ENCODE measurements around the gene FKBP1A. TPM values are rescaled to one million over a fixed set of nuclear protein-coding genes. Genes with fewer than 3 reads are reported as not detected.

FKBP1A gene
- total and polyA plus RNA-seq, 10 of the 15 experiments (the other 5 are each of a cell fraction or from before 2014, with no cell fraction given): 103 to 687 (median 254) TPM

DNA sequence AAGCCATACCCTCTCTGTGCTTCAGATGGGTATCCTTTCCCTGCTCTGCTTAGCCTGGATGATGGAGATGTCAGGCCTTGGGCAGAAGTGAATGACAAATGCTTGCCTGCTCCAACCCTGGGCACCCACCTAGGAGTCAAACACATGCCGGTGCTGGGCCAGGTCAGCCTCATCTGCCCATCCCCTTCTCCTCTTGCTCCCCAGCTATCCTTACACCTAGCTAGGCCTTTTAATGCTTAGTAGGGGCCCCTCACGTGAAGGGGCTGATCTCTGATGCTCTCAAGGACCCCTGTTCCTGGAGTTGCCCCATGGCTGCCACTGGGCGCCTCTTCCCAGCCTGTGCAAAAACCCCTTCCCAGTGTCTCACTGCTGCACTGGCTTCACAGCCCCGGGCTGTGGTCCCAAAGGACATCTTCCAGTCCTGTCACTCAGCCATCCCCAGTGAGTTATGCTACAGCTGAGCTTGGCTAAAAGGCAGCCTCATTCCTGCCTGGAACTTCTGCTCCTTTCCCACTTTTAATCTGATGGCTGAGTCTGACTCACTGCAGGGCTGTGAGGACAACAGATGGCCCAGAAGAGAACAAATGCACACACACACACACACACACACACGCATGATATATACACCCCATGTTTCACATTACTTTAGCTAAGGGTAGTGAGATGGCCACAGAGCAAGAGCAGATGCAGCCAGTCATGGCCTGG, 51.1 kb downstream of the FKBP1A start:
- Histone ChIP-seq H4K20me1 (ENCODE audit: control insufficient read depth, insufficient read depth) (no peaks in the 10 kb centered on the region; the same call in 1 of the 2 replicates), H2AFZ (ENCODE audit: control insufficient read depth, low read depth, low read length) (no peak overlapping the region), H3K27me3 (replicated peaks in 1 of 2; ENCODE audit: control insufficient read depth in 2 of 2, insufficient read depth in 2 of 2, low read length in 1 of 2) (no peaks in the 10 kb centered on the region), H3K27ac (ENCODE audit: control insufficient read depth, insufficient read depth) (no peak overlapping the region), H3K9me3 (replicated peaks; ENCODE audit: control insufficient read depth, insufficient read depth, low read length) (no peaks in the 10 kb centered on the region), H3K9ac (ENCODE audit: control insufficient read depth, insufficient read depth, low read length) (no peak overlapping the region), H3K4me3 (no peak overlapping the region), H3K36me3 (ENCODE audit: control insufficient read depth in 2 of 2, insufficient read depth in 2 of 2, low read length in 1 of 2) (no peaks in the 10 kb centered on the region; a peak in 2 of 4 replicates), H3K79me2 (ENCODE audit: control insufficient read depth, insufficient read depth, low read length) (no peaks in the 10 kb centered on the region), H3K4me2 (ENCODE audit: control insufficient read depth, insufficient read depth) (no peak overlapping the region), H3K4me1 (ENCODE audit: control insufficient read depth, insufficient read depth, low read length) (no peaks in the 10 kb centered on the region; the same call in 1 of the 2 replicates)
- intact Hi-C loops (cut with micrococcal nuclease; ENCODE audit: unreplicated experiment): no loop called here
- ATAC-seq (no peak), FAIRE-seq (no peak), DNase-seq (ENCODE audit: low read depth, low spot score) (no peak)
- CTCF ChIA-PET: no interaction called here
- RAD21 ChIA-PET (ENCODE audit: unreplicated experiment): interaction anchor here (1.3 kb wide), 1 partner anchor 36 kb away, joined by 3 read pairs; no protein-coding TSS in a partner anchor
- SMC1A ChIA-PET (ENCODE audit: uncharacterized antibody, unreplicated experiment): no interaction called here
- no TSS peak for BruUV-seq (replicated peaks)
- 64% methylated on average over 5 of the region's 5 CpGs for WGBS (ENCODE audit: insufficient coverage, insufficient replicate concordance, low lambda C conversion rate, missing lambda C conversion rate)
- POLR2A ChIA-PET: no interaction called here
- in situ Hi-C loops (cut with MboI): no loop called here
- TF ChIP-seq CHD4 (IDR thresholded peaks at IDR 0.05) (no peak), PRDM15 (CRISPR knock-in tag; IDR thresholded peaks at IDR 0.05) (no peak), ATF7 (IDR thresholded peaks at IDR 0.05; ENCODE audit: low read depth) (no peak), FOS (IDR thresholded peaks at IDR 0.05; ENCODE audit: borderline replicate concordance, extremely low read depth, insufficient read length) (no peak), LARP7 (IDR thresholded peaks at IDR 0.05) (no peak), ESRRA (IDR thresholded peaks at IDR 0.05; ENCODE audit: low read length) (no peak), RUNX3 (IDR thresholded peaks at IDR 0.05; ENCODE audit: low read length) (no peak), ETV6 (conservative IDR thresholded peaks at IDR 0.05 in 1 of 2, IDR thresholded peaks at IDR 0.05 in 1 of 2; ENCODE audit: borderline replicate concordance in 1 of 2, low read depth in 1 of 2) (no peak), EGR1 (IDR thresholded peaks at IDR 0.05; ENCODE audit: borderline replicate concordance in 1 of 2, low read depth in 2 of 2, low read length in 2 of 2) (no peak), BCL11A (IDR thresholded peaks at IDR 0.05; ENCODE audit: low read depth, low read length) (no peak), CTCF (IDR thresholded peaks at IDR 0.05 in 2 of 3, conservative IDR thresholded peaks at IDR 0.05 in 1 of 3; ENCODE audit: control insufficient read depth in 2 of 3, extremely low read depth in 1 of 3, insufficient read depth in 1 of 3, low read depth in 3 of 3, low read length in 3 of 3) (no peak), ASH2L (IDR thresholded peaks at IDR 0.05; ENCODE audit: borderline replicate concordance, low read depth) (no peak)
- TF ChIP-seq, protein P1, sequence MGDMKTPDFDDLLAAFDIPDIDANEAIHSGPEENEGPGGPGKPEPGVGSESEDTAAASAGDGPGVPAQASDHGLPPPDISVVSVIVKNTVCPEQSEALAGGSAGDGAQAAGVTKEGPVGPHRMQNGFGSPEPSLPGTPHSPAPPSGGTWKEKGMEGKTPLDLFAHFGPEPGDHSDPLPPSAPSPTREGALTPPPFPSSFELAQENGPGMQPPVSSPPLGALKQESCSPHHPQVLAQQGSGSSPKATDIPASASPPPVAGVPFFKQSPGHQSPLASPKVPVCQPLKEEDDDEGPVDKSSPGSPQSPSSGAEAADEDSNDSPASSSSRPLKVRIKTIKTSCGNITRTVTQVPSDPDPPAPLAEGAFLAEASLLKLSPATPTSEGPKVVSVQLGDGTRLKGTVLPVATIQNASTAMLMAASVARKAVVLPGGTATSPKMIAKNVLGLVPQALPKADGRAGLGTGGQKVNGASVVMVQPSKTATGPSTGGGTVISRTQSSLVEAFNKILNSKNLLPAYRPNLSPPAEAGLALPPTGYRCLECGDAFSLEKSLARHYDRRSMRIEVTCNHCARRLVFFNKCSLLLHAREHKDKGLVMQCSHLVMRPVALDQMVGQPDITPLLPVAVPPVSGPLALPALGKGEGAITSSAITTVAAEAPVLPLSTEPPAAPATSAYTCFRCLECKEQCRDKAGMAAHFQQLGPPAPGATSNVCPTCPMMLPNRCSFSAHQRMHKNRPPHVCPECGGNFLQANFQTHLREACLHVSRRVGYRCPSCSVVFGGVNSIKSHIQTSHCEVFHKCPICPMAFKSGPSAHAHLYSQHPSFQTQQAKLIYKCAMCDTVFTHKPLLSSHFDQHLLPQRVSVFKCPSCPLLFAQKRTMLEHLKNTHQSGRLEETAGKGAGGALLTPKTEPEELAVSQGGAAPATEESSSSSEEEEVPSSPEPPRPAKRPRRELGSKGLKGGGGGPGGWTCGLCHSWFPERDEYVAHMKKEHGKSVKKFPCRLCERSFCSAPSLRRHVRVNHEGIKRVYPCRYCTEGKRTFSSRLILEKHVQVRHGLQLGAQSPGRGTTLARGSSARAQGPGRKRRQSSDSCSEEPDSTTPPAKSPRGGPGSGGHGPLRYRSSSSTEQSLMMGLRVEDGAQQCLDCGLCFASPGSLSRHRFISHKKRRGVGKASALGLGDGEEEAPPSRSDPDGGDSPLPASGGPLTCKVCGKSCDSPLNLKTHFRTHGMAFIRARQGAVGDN (IDR thresholded peaks at IDR 0.05): no peak

Data from GM12878 (cell line).